Measurements from ENCODE around the gene SMIM35. TPM values are rescaled to one million over a fixed set of nuclear protein-coding genes. Genes with fewer than 3 reads are reported as not detected.
A peak's percentile ranks its signal among the peaks of the same experiment; 100 is the strongest.

SMIM35 gene
- polyA plus RNA-seq, 2 donors = 0.01 to 0.02 TPM

DNA sequence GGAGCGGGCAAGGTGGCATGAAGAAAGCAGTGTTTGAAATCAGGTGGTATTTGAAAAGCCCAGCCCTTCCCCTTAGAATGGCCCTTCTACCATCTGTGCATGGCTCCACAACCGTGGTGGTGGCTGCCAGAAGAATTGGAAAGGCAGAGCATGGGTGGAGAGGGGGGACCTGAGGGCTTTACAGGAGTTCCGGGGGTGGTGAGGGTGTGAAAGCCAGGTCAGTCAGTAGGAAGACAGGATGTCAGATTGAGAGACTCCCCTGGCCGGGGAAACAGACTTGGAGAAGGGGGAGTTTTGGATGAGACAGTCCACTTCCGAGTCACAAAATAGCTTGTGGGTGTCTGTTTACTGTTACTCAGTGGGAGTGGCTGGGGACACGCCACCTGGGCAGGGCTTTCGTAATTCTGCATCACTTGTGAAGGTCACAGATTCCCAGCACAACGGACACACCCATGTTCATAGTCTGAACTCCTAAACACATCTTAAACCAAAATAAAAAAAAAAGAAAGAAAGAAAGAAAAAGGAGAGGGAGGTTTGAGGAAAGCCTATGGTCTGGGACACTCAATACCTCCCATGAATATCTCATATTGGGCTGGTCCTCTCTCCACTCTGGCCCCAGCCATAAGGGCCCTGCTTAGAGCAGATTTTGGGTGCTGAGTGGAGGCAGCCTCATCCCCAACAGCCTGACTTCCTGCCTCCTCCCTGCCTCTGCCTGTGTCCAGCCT is 24.4 kb upstream of the SMIM35 start:
- H3K36me3 ChIP-seq (ENCODE audit: control insufficient read depth in 2 of 2, insufficient read depth in 2 of 2, low read length in 1 of 2) = peaks cover 6 to 20% of the 10 kb centered on the region in 2 donors
- no peaks in the 10 kb centered on the region for H3K27me3 ChIP-seq (ENCODE audit: control insufficient read depth in 1 of 2, insufficient read depth in 2 of 2, low read length in 2 of 2)
- no peak overlapping the region for H3K4me3 ChIP-seq (ENCODE audit: low read depth in 1 of 2, low read length in 2 of 2)
- H3K4me1 ChIP-seq (ENCODE audit: control insufficient read depth in 2 of 2, insufficient read depth in 2 of 2, low read length in 1 of 2) = peaks cover 2 to 8% of the 10 kb centered on the region in 2 donors
- peak overlapping the region in 1 of 2 donors; percentile 53 for H3K27ac ChIP-seq (ENCODE audit: low read depth in 2 of 2, low read length in 1 of 2)
- WGBS, 2 donors = 55 to 59% methylated on average over 8 of the region's 8 CpGs
- no peaks in the 10 kb centered on the region for H3K9me3 ChIP-seq (ENCODE audit: control insufficient read depth in 2 of 2, insufficient read depth in 1 of 2, low read depth in 1 of 2, low read length in 1 of 2)

- Histone ChIP-seq H3K27ac (ENCODE audit: low read depth in 2 of 2, low read length in 1 of 2) (no peak overlapping the region), H3K27me3 (ENCODE audit: control insufficient read depth in 1 of 2, insufficient read depth in 2 of 2, low read length in 2 of 2) (no peaks in the 10 kb centered on the region), H3K9me3 (ENCODE audit: control insufficient read depth in 2 of 2, insufficient read depth in 1 of 2, low read depth in 1 of 2, low read length in 1 of 2) (no peaks in the 10 kb centered on the region), H3K36me3 (ENCODE audit: control insufficient read depth in 2 of 2, insufficient read depth in 2 of 2, low read length in 1 of 2) (peaks cover 6 to 11% of the 10 kb centered on the region in 2 donors), H3K4me3 (ENCODE audit: low read depth in 1 of 2, low read length in 2 of 2) (no peak overlapping the region), H3K4me1 (ENCODE audit: control insufficient read depth in 2 of 2, insufficient read depth in 2 of 2, low read length in 1 of 2) (peaks cover 2 to 8% of the 10 kb centered on the region in 2 donors)
- 60 to 65% methylated on average over 2 of the region's 2 CpGs for WGBS, 2 donors
These were observed 22.5 kb upstream of the SMIM35 start for GRCh38 chr11:118109231-118109630.

GRCh38 chr11:118108513-118108912 is 21.8 kb upstream of the SMIM35 start:
- H3K36me3 ChIP-seq (ENCODE audit: control insufficient read depth in 2 of 2, insufficient read depth in 2 of 2, low read length in 1 of 2) = peaks cover 6 to 16% of the 10 kb centered on the region in 2 donors
- peaks cover 2 to 8% of the 10 kb centered on the region in 2 donors for H3K4me1 ChIP-seq (ENCODE audit: control insufficient read depth in 2 of 2, insufficient read depth in 2 of 2, low read length in 1 of 2)
- no peaks in the 10 kb centered on the region for H3K9me3 ChIP-seq (ENCODE audit: control insufficient read depth in 2 of 2, insufficient read depth in 1 of 2, low read depth in 1 of 2, low read length in 1 of 2)
- no peaks in the 10 kb centered on the region for H3K27me3 ChIP-seq (ENCODE audit: control insufficient read depth in 1 of 2, insufficient read depth in 2 of 2, low read length in 2 of 2)
- H3K27ac ChIP-seq (ENCODE audit: low read depth in 2 of 2, low read length in 1 of 2) = no peak overlapping the region
- WGBS, 2 donors = 82 to 85% methylated on average over 5 of the region's 5 CpGs
- no peak overlapping the region for H3K4me3 ChIP-seq (ENCODE audit: low read depth in 1 of 2, low read length in 2 of 2)

- Histone ChIP-seq H3K4me1 (ENCODE audit: control insufficient read depth in 2 of 2, insufficient read depth in 2 of 2, low read length in 1 of 2) (peaks cover 2 to 8% of the 10 kb centered on the region in 2 donors), H3K4me3 (ENCODE audit: low read depth in 1 of 2, low read length in 2 of 2) (no peak overlapping the region), H3K36me3 (ENCODE audit: control insufficient read depth in 2 of 2, insufficient read depth in 2 of 2, low read length in 1 of 2) (peaks cover 6 to 17% of the 10 kb centered on the region in 2 donors), H3K27ac (ENCODE audit: low read depth in 2 of 2, low read length in 1 of 2) (no peak overlapping the region), H3K9me3 (ENCODE audit: control insufficient read depth in 2 of 2, insufficient read depth in 1 of 2, low read depth in 1 of 2, low read length in 1 of 2) (no peaks in the 10 kb centered on the region), H3K27me3 (ENCODE audit: control insufficient read depth in 1 of 2, insufficient read depth in 2 of 2, low read length in 2 of 2) (no peaks in the 10 kb centered on the region)
- 73 to 84% methylated on average over 2 of the region's 2 CpGs for WGBS, 2 donors
These were observed 20.1 kb upstream of the SMIM35 start for GRCh38 chr11:118106789-118107335.

- Histone ChIP-seq H3K27me3 (ENCODE audit: control insufficient read depth in 1 of 2, insufficient read depth in 2 of 2, low read length in 2 of 2) (no peaks in the 10 kb centered on the region), H3K4me1 (ENCODE audit: control insufficient read depth in 2 of 2, insufficient read depth in 2 of 2, low read length in 1 of 2) (peaks cover 0 to 2% of the 10 kb centered on the region in 2 donors), H3K4me3 (ENCODE audit: low read depth in 1 of 2, low read length in 2 of 2) (no peak overlapping the region), H3K27ac (ENCODE audit: low read depth in 2 of 2, low read length in 1 of 2) (no peak overlapping the region), H3K9me3 (ENCODE audit: control insufficient read depth in 2 of 2, insufficient read depth in 1 of 2, low read depth in 1 of 2, low read length in 1 of 2) (no peaks in the 10 kb centered on the region), H3K36me3 (ENCODE audit: control insufficient read depth in 2 of 2, insufficient read depth in 2 of 2, low read length in 1 of 2) (peaks cover 6 to 17% of the 10 kb centered on the region in 2 donors)
- WGBS, 2 donors = 75 to 78% methylated on average over 4 of the region's 4 CpGs
These were observed 19.0 kb upstream of the SMIM35 start for GRCh38 chr11:118105657-118106305.

- Histone ChIP-seq H3K9me3 (ENCODE audit: control insufficient read depth in 2 of 2, insufficient read depth in 1 of 2, low read depth in 1 of 2, low read length in 1 of 2) (no peaks in the 10 kb centered on the region), H3K4me3 (ENCODE audit: low read depth in 1 of 2, low read length in 2 of 2) (no peak overlapping the region), H3K4me1 (ENCODE audit: control insufficient read depth in 2 of 2, insufficient read depth in 2 of 2, low read length in 1 of 2) (peaks cover 0 to 2% of the 10 kb centered on the region in 2 donors), H3K36me3 (ENCODE audit: control insufficient read depth in 2 of 2, insufficient read depth in 2 of 2, low read length in 1 of 2) (peaks cover 6 to 20% of the 10 kb centered on the region in 2 donors), H3K27me3 (ENCODE audit: control insufficient read depth in 1 of 2, insufficient read depth in 2 of 2, low read length in 2 of 2) (no peaks in the 10 kb centered on the region), H3K27ac (ENCODE audit: low read depth in 2 of 2, low read length in 1 of 2) (no peak overlapping the region)
- WGBS, 2 donors = 92 to 96% methylated on average over 6 of the region's 6 CpGs
These were observed 17.7 kb upstream of the SMIM35 start for GRCh38 chr11:118104491-118104890.

- Histone ChIP-seq H3K4me1 (ENCODE audit: control insufficient read depth in 2 of 2, insufficient read depth in 2 of 2, low read length in 1 of 2) (peaks cover 0 to 2% of the 10 kb centered on the region in 2 donors), H3K36me3 (ENCODE audit: control insufficient read depth in 2 of 2, insufficient read depth in 2 of 2, low read length in 1 of 2) (peaks cover 0 to 23% of the 10 kb centered on the region in 2 donors), H3K27me3 (ENCODE audit: control insufficient read depth in 1 of 2, insufficient read depth in 2 of 2, low read length in 2 of 2) (no peaks in the 10 kb centered on the region), H3K4me3 (ENCODE audit: low read depth in 1 of 2, low read length in 2 of 2) (no peak overlapping the region), H3K27ac (ENCODE audit: low read depth in 2 of 2, low read length in 1 of 2) (no peak overlapping the region), H3K9me3 (ENCODE audit: control insufficient read depth in 2 of 2, insufficient read depth in 1 of 2, low read depth in 1 of 2, low read length in 1 of 2) (no peaks in the 10 kb centered on the region)
- 71 to 87% methylated on average over 13 of the region's 13 CpGs for WGBS, 2 donors
These were observed 16.0 kb upstream of the SMIM35 start for GRCh38 chr11:118102721-118103261.

DNA sequence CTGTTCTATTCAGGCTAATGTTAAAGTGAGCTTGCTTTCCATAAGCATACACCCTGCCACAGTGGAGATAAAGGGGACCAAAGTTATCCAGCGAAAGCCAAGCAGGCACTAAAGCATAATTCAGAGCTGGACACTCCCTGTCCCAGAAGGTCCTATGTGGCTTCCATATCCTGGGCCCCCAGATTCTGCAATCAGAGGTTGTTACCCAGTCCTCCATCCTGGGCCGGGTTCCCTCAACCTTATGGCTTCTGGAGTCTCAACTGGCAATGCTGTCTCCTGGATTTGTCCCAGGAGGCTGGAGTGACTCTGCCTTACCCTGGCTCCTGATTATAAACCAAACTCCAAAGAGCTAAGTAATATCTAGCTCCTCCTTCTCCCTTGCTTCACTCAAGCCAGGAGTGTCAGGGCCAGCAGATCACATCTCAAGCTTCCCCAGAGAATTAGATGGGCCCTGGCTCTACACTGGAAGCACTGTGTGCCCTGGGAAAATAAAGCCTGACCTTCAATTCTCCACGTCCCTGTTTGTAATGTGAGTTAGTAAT is 14.0 kb upstream of the SMIM35 start:
- Histone ChIP-seq H3K4me1 (ENCODE audit: control insufficient read depth in 2 of 2, insufficient read depth in 2 of 2, low read length in 1 of 2) (no peaks in the 10 kb centered on the region), H3K9me3 (ENCODE audit: control insufficient read depth in 2 of 2, insufficient read depth in 1 of 2, low read depth in 1 of 2, low read length in 1 of 2) (no peaks in the 10 kb centered on the region), H3K27ac (ENCODE audit: low read depth in 2 of 2, low read length in 1 of 2) (no peak overlapping the region), H3K4me3 (ENCODE audit: low read depth in 1 of 2, low read length in 2 of 2) (no peak overlapping the region), H3K27me3 (ENCODE audit: control insufficient read depth in 1 of 2, insufficient read depth in 2 of 2, low read length in 2 of 2) (no peaks in the 10 kb centered on the region), H3K36me3 (ENCODE audit: control insufficient read depth in 2 of 2, insufficient read depth in 2 of 2, low read length in 1 of 2) (peaks cover 0 to 22% of the 10 kb centered on the region in 2 donors)
- WGBS, 2 donors = 72 to 77% methylated on average over 3 of the region's 3 CpGs

- H3K4me3 ChIP-seq (ENCODE audit: low read depth in 1 of 2, low read length in 2 of 2) = no peak overlapping the region
- 83 to 85% methylated on average over 10 of the region's 10 CpGs for WGBS, 2 donors
- H3K27ac ChIP-seq (ENCODE audit: low read depth in 2 of 2, low read length in 1 of 2) = no peak overlapping the region
- H3K27me3 ChIP-seq (ENCODE audit: control insufficient read depth in 1 of 2, insufficient read depth in 2 of 2, low read length in 2 of 2) = no peaks in the 10 kb centered on the region
- H3K9me3 ChIP-seq (ENCODE audit: control insufficient read depth in 2 of 2, insufficient read depth in 1 of 2, low read depth in 1 of 2, low read length in 1 of 2) = no peaks in the 10 kb centered on the region
- H3K4me1 ChIP-seq (ENCODE audit: control insufficient read depth in 2 of 2, insufficient read depth in 2 of 2, low read length in 1 of 2) = no peaks in the 10 kb centered on the region
- H3K36me3 ChIP-seq (ENCODE audit: control insufficient read depth in 2 of 2, insufficient read depth in 2 of 2, low read length in 1 of 2) = peaks cover 0 to 26% of the 10 kb centered on the region in 2 donors
These were observed 13.2 kb upstream of the SMIM35 start for GRCh38 chr11:118099838-118100556.

Data from esophagus (tissue), 2 donors.